MM.1S (cell line): ENCODE data around the gene CSRP3.

Experiments used
- DNase-seq: peaks from one replicate; pipeline ENCODE4 v3.0.0-alpha.2; 2015
- H2AFZ ChIP-seq: fragments of 300-600 bp; sonication (generic); 2 replicates; pipeline ENCODE4 v1.6.0; 2016; ENCODE audit warnings: antibody characterized with exemption, low read length
- H3F3A ChIP-seq: fragments of 300-600 bp; sonication (generic); 2 replicates; pipeline ENCODE4 v1.6.1; 2016; ENCODE audit warnings: mild to moderate bottlenecking, antibody characterized with exemption, low read length, moderate library complexity, mixed read lengths; ENCODE audit not compliant: insufficient read depth
- H3K27ac ChIP-seq: fragments of 300-600 bp; sonication (generic); 2 replicates; pipeline ENCODE4 v1.5.1; 2016; ENCODE audit warnings: mild to moderate bottlenecking, low read length
- H3K27me3 ChIP-seq: fragments of 300-600 bp; sonication (generic); replicated peaks from 2 replicates; pipeline ENCODE4 v1.6.0; 2016; ENCODE audit warnings: low read length; ENCODE audit not compliant: insufficient read depth
- H3K36me3 ChIP-seq: fragments of 300-600 bp; sonication (generic); replicated peaks from 2 replicates; pipeline ENCODE4 v1.6.1; 2016; ENCODE audit warnings: mild to moderate bottlenecking, low read length, mixed read lengths; ENCODE audit not compliant: insufficient read depth
- H3K4me1 ChIP-seq: fragments of 300-600 bp; sonication (generic); 2 replicates; pipeline ENCODE4 v1.6.1; 2016; ENCODE audit warnings: low read length, mixed read lengths
- H3K4me2 ChIP-seq: fragments of 300-600 bp; sonication (generic); 2 replicates; pipeline ENCODE4 v1.6.0; 2016; ENCODE audit warnings: low read depth, low read length
- H3K4me3 ChIP-seq: fragments of 300-600 bp; sonication (generic); 2 replicates; pipeline ENCODE4 v1.5.1; 2016; ENCODE audit warnings: low read length, mixed read lengths
- H3K79me2 ChIP-seq: fragments of 300-600 bp; sonication (generic); 2 replicates; pipeline ENCODE4 v1.6.1; 2016; ENCODE audit warnings: mixed run types, low read length, mixed read lengths
- H3K9ac ChIP-seq: fragments of 300-600 bp; sonication (generic); 2 replicates; pipeline ENCODE4 v1.6.1; 2016; ENCODE audit warnings: low read length, mixed read lengths
- H3K9me2 ChIP-seq: fragments of 300-600 bp; sonication (generic); replicated peaks from 2 replicates; pipeline ENCODE4 v1.6.1; 2016; ENCODE audit warnings: mild to moderate bottlenecking, low read length, mixed read lengths; ENCODE audit not compliant: insufficient read depth
- H3K9me3 ChIP-seq: fragments of 300-600 bp; sonication (generic); replicated peaks from 2 replicates; pipeline ENCODE4 v1.6.1; 2016; ENCODE audit warnings: mild to moderate bottlenecking, low read length, mixed read lengths; ENCODE audit not compliant: insufficient read depth
- H4K20me1 ChIP-seq: fragments of 300-600 bp; sonication (generic); 2 replicates; pipeline ENCODE4 v1.6.1; 2016; ENCODE audit warnings: mild to moderate bottlenecking, low read length, moderate library complexity, mixed read lengths; ENCODE audit not compliant: insufficient read depth
- CTCF ChIP-seq: fragments of 300-600 bp; sonication (generic); IDR thresholded peaks from 2 replicates; pipeline ENCODE4 v1.5.1; 2016; ENCODE audit warnings: antibody characterized with exemption, low read length, mixed read lengths
- EZH2 ChIP-seq: fragments of 300-600 bp; sonication (generic); optimal IDR thresholded peaks from 2 replicates; pipeline ENCODE3; 2017; ENCODE audit warnings: low read depth, mild to moderate bottlenecking, antibody characterized with exemption, low read length, mixed read lengths
- EZH2phosphoT487 ChIP-seq: fragments of 300-600 bp; sonication (generic); IDR thresholded peaks from 2 replicates; pipeline ENCODE4 v1.6.1; 2018; ENCODE audit warnings: antibody characterized with exemption, low read length

Gene CSRP3

DNA sequence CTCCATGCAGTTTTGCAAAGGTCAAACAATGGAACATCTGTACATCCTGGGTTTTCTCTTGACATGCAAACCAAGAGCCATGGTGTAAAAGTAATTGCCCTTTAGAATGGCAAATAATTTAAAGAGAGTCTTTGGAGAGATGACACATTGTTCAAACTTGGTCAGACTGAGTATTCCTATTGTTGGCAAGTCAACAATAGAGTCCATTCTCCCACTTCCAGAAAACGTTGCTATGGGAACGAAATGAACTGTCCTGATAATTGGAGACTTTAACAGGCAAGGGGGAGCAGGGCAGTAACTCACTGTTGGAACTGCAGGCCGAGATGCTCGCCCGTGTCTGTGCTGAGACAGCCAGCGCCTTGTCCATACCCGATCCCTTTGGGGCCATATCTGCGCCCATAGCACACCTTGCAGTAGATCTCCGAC, 13.9 kb downstream of the CSRP3 start:
- Histone ChIP-seq H4K20me1 (no peaks in the 10 kb centered on the region), H2AFZ (no peak overlapping the region), H3K36me3 (no peaks in the 10 kb centered on the region), H3K4me2 (no peak overlapping the region), H3K27ac (no peak overlapping the region), H3K27me3 (no peaks in the 10 kb centered on the region), H3K79me2 (no peaks in the 10 kb centered on the region), H3K4me3 (no peak overlapping the region), H3K9me3 (no peaks in the 10 kb centered on the region), H3F3A (no peaks in the 10 kb centered on the region), H3K9ac (no peak overlapping the region), H3K4me1 (no peaks in the 10 kb centered on the region), H3K9me2 (no peaks in the 10 kb centered on the region)
- TF ChIP-seq CTCF: no peak
- no peak for TF ChIP-seq EZH2phosphoT487
- TF ChIP-seq EZH2: no peak
- no peak for DNase-seq

DNA sequence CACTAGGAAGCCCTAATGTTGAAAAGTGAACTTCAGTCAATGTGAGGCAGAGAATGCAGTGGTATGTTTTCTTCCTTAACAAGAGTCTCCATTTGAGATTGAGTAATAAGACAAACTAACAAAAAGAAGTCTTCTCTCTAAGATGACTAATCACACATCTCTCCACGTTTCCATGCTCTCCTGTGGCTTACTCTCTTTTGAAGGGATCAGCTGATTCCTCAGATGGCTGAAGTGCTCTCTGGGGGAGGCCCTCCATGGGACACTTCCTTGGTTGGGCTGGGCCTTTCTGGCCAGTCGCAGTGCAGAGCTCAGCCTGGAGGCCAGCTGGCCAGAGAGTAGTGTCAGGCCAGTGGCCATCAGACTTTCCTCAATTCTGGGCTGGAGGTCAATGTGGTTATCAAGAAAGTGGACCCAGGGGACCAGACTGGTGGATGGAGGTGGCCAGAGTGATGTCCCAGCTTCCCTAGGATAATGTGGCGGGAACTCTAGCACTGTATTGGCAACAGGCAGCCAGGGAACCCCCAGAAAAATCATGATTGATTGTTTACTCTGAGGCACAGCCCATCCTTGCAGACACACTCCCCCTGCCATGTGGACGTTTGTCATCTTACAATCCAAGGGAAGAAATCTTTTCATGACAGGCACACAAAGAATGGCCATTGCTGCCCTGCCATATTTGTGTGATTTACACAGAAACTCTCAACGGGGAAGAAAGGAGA, 14.5 kb downstream of the CSRP3 start:
- TF ChIP-seq EZH2phosphoT487 (no peak), EZH2 (no peak), CTCF (no peak)
- DNase-seq: no peak
- Histone ChIP-seq H4K20me1 (no peaks in the 10 kb centered on the region), H3K4me2 (no peak overlapping the region), H3K36me3 (no peaks in the 10 kb centered on the region), H3K9me2 (no peaks in the 10 kb centered on the region), H3K4me1 (no peaks in the 10 kb centered on the region), H2AFZ (no peak overlapping the region), H3K27ac (no peak overlapping the region), H3K79me2 (no peaks in the 10 kb centered on the region), H3K9ac (no peak overlapping the region), H3K4me3 (no peak overlapping the region), H3K27me3 (no peaks in the 10 kb centered on the region), H3F3A (no peaks in the 10 kb centered on the region), H3K9me3 (no peaks in the 10 kb centered on the region)

DNA sequence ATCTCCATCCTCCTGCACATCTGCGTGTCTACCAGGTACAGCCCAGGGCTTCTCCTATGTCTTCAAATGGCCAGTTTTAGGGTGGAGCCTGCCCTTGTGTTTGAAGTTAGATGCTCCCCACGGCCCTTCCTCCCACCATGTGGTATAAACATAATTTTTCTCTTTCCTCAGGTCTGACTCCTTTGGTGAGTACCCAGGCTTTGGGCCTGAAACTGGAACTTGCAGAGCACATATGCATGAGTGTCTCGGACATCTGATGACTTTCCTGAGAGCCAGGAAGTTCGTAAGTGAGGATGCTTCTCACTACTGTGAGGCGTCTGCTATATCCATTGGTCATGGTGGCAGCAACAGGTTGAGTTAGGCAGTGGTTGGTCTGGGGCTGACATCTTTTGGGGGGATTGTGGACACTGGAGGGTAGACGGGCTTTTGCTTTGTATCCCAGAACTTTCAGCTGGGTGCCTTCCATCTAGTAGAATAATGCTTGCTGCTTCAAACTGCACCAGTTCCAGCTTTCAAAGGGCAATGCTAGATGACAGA, 16.2 kb downstream of the CSRP3 start:
- no peak overlapping the region for H2AFZ ChIP-seq
- H3K9me3 ChIP-seq: no peaks in the 10 kb centered on the region
- H4K20me1 ChIP-seq: no peaks in the 10 kb centered on the region
- no peaks in the 10 kb centered on the region for H3K36me3 ChIP-seq
- DNase-seq: no peak
- H3K4me3 ChIP-seq: no peak overlapping the region
- no peaks in the 10 kb centered on the region for H3K9me2 ChIP-seq
- H3K27me3 ChIP-seq: no peaks in the 10 kb centered on the region
- H3F3A ChIP-seq: no peaks in the 10 kb centered on the region
- H3K79me2 ChIP-seq: no peaks in the 10 kb centered on the region
- H3K4me2 ChIP-seq: no peak overlapping the region
- H3K9ac ChIP-seq: no peak overlapping the region
- H3K4me1 ChIP-seq: no peaks in the 10 kb centered on the region
- no peak overlapping the region for H3K27ac ChIP-seq
- TF ChIP-seq CTCF (no peak), EZH2 (no peak), EZH2phosphoT487 (no peak)
